Right cardiac atrium (tissue), 5 donors: ENCODE results near the gene DAPP1. TPM values are rescaled to one million over a fixed set of nuclear protein-coding genes. Genes with fewer than 3 reads are reported as not detected.

ENCODE experiments used
- ATAC-seq, 2 donors: fragments of 200-7000 bp; cut with Tn5 transposase; one replicate each; pipeline versions ENCODE4 v1.8.0 to v1.9.1; 2020; ENCODE audit warnings: moderate library complexity in 2 of 2, mild to moderate bottlenecking in 1 of 2
- DNase-seq, 3 donors: peaks; one replicate each; pipeline ENCODE4 v3.0.0-alpha.2; 2020
- H3K27ac ChIP-seq: one replicate; pipeline ENCODE4 v1.5.1; 2013; ENCODE audit warnings: mild to moderate bottlenecking, low read length, control low read depth, moderate library complexity
- H3K27me3 ChIP-seq: one replicate; pipeline ENCODE4 v1.6.1; 2013; ENCODE audit not compliant: control insufficient read depth, insufficient read depth
- H3K4me1 ChIP-seq: one replicate; pipeline ENCODE4 v1.6.1; 2013; ENCODE audit warnings: low read length; ENCODE audit not compliant: control insufficient read depth, insufficient read depth
- H3K4me3 ChIP-seq: one replicate; pipeline ENCODE4 v1.5.1; 2013; ENCODE audit warnings: low read length, control low read depth
- H3K9me3 ChIP-seq: one replicate; pipeline ENCODE4 v1.6.1; 2013; ENCODE audit warnings: low read length; ENCODE audit not compliant: control insufficient read depth
- WGBS: extraction: QIAGEN DNeasy Blood & Tissue Kit; methylation state at CpG from one replicate; pipeline ENCODE4 v1.1.7; 2013; 5-methylcytosine and 5-hydroxymethylcytosine counted together
- intact Hi-C, 4 donors: fragments of 100-400 bp; cut with DNase I; formaldehyde crosslinking; loops; one replicate each; pipeline versions ENCODE4 v1.11.0 to v1.14.0; 2022 to 2023
- polyA plus RNA-seq: library from polyadenylated mRNA; stranded (reverse); fragments of 200-250 nt; gene quantifications from one replicate; pipeline ENCODE4 v1.2.3, GENCODE V29; 2013
- total RNA-seq, 4 donors: library from RNA; stranded (reverse); fragmentation: NEBNext Ultra II Directional; extraction: Animal tissue kit (Norgen Biotek cat#: 25700); gene quantifications; one replicate each; pipeline ENCODE4 v1.2.1, GENCODE V29; 2021
- donor health status: healthy with polysubstance abuse.
- donor health status: DM: no; HTN: yes; CAD: no.
- donor health status: DM: no; HTN: no; CAD: no.
- donor health status: DM: no; HTN: yes; CAD: no; lungs with severe emphysema.
- donor health status: DM: yes; HTN: yes; CAD: no.

DAPP1 gene
- total and polyA plus RNA-seq, 5 donors: 0.16 to 1.4 (median 0.56) TPM

- WGBS: 68% methylated on average over 1 of the region's 1 CpG
- H3K4me3 ChIP-seq: no peak overlapping the region
Measured at GRCh38 chr4:99855678-99856077, 39.1 kb downstream of the DAPP1 start.

GRCh38 chr4:99856166-99856565 lies 39.5 kb downstream of the DAPP1 start:
- 55% methylated on average over 1 of the region's 1 CpG for WGBS

More at GRCh38 chr4:99855678-99856077, 39.1 kb downstream of the DAPP1 start:
- no peak for DNase-seq
- Histone ChIP-seq H3K4me1 (peaks cover 1% of the 10 kb centered on the region), H3K27ac (no peak overlapping the region), H3K9me3 (no peaks in the 10 kb centered on the region), H3K27me3 (no peaks in the 10 kb centered on the region)
- intact Hi-C loops: no loop called here
- peak in 1 of 2 donors; percentile 45 for ATAC-seq

GRCh38 chr4:99857307-99857706 lies 40.7 kb downstream of the DAPP1 start:
- Histone ChIP-seq H3K27ac (no peak overlapping the region), H3K4me1 (peaks cover 1% of the 10 kb centered on the region), H3K9me3 (no peaks in the 10 kb centered on the region), H3K27me3 (no peaks in the 10 kb centered on the region), H3K4me3 (no peak overlapping the region)
- intact Hi-C loops: no loop called here
- 50% methylated on average over 3 of the region's 3 CpGs for WGBS
- ATAC-seq (no peak), DNase-seq (no peak)

More at GRCh38 chr4:99856166-99856565, 39.5 kb downstream of the DAPP1 start:
- ATAC-seq: peak; percentile 51 to 59
- DNase-seq: no peak
- Histone ChIP-seq H3K9me3 (no peaks in the 10 kb centered on the region), H3K27me3 (no peaks in the 10 kb centered on the region), H3K27ac (no peak overlapping the region), H3K4me3 (no peak overlapping the region), H3K4me1 (peaks cover 1% of the 10 kb centered on the region)
- intact Hi-C loops: no loop called here

- Histone ChIP-seq H3K27me3 (no peaks in the 10 kb centered on the region), H3K9me3 (no peaks in the 10 kb centered on the region), H3K4me1 (peaks cover 1% of the 10 kb centered on the region), H3K27ac (no peak overlapping the region), H3K4me3 (no peak overlapping the region)
- 87% methylated on average over 2 of the region's 2 CpGs for WGBS
- ATAC-seq (no peak), DNase-seq (no peak)
- intact Hi-C loops: no loop called here
Measured at GRCh38 chr4:99859618-99860017, 43.0 kb downstream of the DAPP1 start.

- ATAC-seq (no peak), DNase-seq (no peak)
- H3K9me3 ChIP-seq: no peaks in the 10 kb centered on the region
- 71% methylated on average over 2 of the region's 2 CpGs for WGBS
- H3K27me3 ChIP-seq: no peaks in the 10 kb centered on the region
- intact Hi-C loops: no loop called here
- H3K4me1 ChIP-seq: peaks cover 1% of the 10 kb centered on the region
- no peak overlapping the region for H3K27ac ChIP-seq
- no peak overlapping the region for H3K4me3 ChIP-seq
Measured at GRCh38 chr4:99860521-99860920, 43.9 kb downstream of the DAPP1 start.

GRCh38 chr4:99861120-99861905 lies 44.7 kb downstream of the DAPP1 start:
- 47% methylated on average over 5 of the region's 5 CpGs for WGBS
- H3K27ac ChIP-seq: no peak overlapping the region
- H3K27me3 ChIP-seq: no peaks in the 10 kb centered on the region
- DNase-seq: no peak
- H3K4me1 ChIP-seq: peaks cover 1% of the 10 kb centered on the region
- H3K4me3 ChIP-seq: no peak overlapping the region
- no peaks in the 10 kb centered on the region for H3K9me3 ChIP-seq
- ATAC-seq: no peak
- intact Hi-C loops: no loop called here

- Histone ChIP-seq H3K27me3 (no peaks in the 10 kb centered on the region), H3K27ac (no peak overlapping the region), H3K9me3 (no peaks in the 10 kb centered on the region), H3K4me1 (no peaks in the 10 kb centered on the region), H3K4me3 (no peak overlapping the region)
- 55% methylated on average over 3 of the region's 3 CpGs for WGBS
- no peak for DNase-seq
- intact Hi-C loops: no loop called here
- no peak for ATAC-seq
Measured at GRCh38 chr4:99863804-99864203, 47.2 kb downstream of the DAPP1 start.

GRCh38 chr4:99868126-99868596 lies 51.5 kb downstream of the DAPP1 start:
- Histone ChIP-seq H3K27ac (peak overlapping the region; percentile 45), H3K9me3 (no peaks in the 10 kb centered on the region), H3K4me3 (no peak overlapping the region), H3K4me1 (no peaks in the 10 kb centered on the region), H3K27me3 (no peaks in the 10 kb centered on the region)
- WGBS: 47% methylated on average over 8 of the region's 8 CpGs
- DNase-seq (no peak), ATAC-seq (peak in 1 of 2 donors; percentile 18)
- intact Hi-C loops: no loop called here

- H3K27ac ChIP-seq: no peak overlapping the region
- DNase-seq (no peak), ATAC-seq (no peak)
- no peaks in the 10 kb centered on the region for H3K9me3 ChIP-seq
- H3K4me1 ChIP-seq: no peaks in the 10 kb centered on the region
- intact Hi-C loops: no loop called here
- no peak overlapping the region for H3K4me3 ChIP-seq
- H3K27me3 ChIP-seq: no peaks in the 10 kb centered on the region
Measured at GRCh38 chr4:99872570-99872969, 55.9 kb downstream of the DAPP1 start.

GRCh38 chr4:99875071-99875470 lies 58.4 kb downstream of the DAPP1 start:
- DNase-seq: no peak
- Histone ChIP-seq H3K4me3 (no peak overlapping the region), H3K27ac (no peak overlapping the region), H3K4me1 (no peaks in the 10 kb centered on the region), H3K27me3 (no peaks in the 10 kb centered on the region), H3K9me3 (no peaks in the 10 kb centered on the region)
- intact Hi-C loops: no loop called here
- ATAC-seq: no peak

GRCh38 chr4:99876946-99877345 lies 60.3 kb downstream of the DAPP1 start:
- H3K27ac ChIP-seq: no peak overlapping the region
- 87% methylated on average over 3 of the region's 3 CpGs for WGBS
- no peak overlapping the region for H3K4me3 ChIP-seq
- intact Hi-C loops: no loop called here
- no peak for DNase-seq
- no peaks in the 10 kb centered on the region for H3K9me3 ChIP-seq
- ATAC-seq: no peak
- H3K4me1 ChIP-seq: no peaks in the 10 kb centered on the region
- H3K27me3 ChIP-seq: no peaks in the 10 kb centered on the region

- DNase-seq (no peak), ATAC-seq (no peak)
- no peak overlapping the region for H3K27ac ChIP-seq
- intact Hi-C loops: no loop called here
- H3K4me1 ChIP-seq: no peaks in the 10 kb centered on the region
- no peaks in the 10 kb centered on the region for H3K9me3 ChIP-seq
- no peaks in the 10 kb centered on the region for H3K27me3 ChIP-seq
- no peak overlapping the region for H3K4me3 ChIP-seq
Measured at GRCh38 chr4:99878604-99879003, 62.0 kb downstream of the DAPP1 start.
